OCI-LY1 (cell line): ENCODE results near the gene PRR33.

Experiments
- EZH2 ChIP-seq: fragments of 200-600 bp; sonication (generic), shearing (Covaris generic); IDR thresholded peaks from 2 replicates; pipeline ENCODE4 v1.8.0; 2017; ENCODE audit warnings: borderline replicate concordance, mixed run types, mild to moderate bottlenecking, antibody characterized with exemption, low read length, moderate library complexity, mixed read lengths
- TF ChIP-seq, protein P1 (sequence below): fragments of 200-600 bp; sonication (generic), shearing (Covaris generic); IDR thresholded peaks from 2 replicates; pipeline ENCODE4 v1.5.1; 2017; ENCODE audit warnings: mild to moderate bottlenecking, antibody characterized with exemption, low read length, moderate library complexity, mixed read lengths

DNA sequence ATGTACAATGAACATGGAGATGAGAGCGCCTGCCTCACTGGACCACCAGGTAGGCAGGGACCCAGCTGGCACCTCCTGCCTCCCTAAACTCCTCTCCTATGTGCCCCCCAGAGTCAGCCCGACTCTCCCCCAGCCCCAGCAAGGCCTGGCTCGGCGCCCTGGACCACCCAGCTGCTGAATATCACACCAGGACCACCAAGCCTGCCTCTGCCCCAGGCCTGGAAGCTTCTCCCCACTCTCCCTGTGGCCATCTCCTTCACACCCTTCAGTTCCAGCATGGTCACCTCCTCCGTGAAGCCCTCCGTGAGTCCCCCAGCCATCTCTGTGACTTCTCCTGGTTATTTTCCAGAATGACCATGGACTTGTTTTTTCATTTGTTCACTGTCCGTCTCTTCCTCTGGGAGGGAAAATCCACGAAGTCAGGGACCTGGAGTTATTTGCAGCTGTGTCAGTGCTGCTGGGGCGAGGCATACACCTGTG lies 45.2 kb downstream of the PRR33 start:
- no peak for TF ChIP-seq EZH2
- TF ChIP-seq, protein P1, sequence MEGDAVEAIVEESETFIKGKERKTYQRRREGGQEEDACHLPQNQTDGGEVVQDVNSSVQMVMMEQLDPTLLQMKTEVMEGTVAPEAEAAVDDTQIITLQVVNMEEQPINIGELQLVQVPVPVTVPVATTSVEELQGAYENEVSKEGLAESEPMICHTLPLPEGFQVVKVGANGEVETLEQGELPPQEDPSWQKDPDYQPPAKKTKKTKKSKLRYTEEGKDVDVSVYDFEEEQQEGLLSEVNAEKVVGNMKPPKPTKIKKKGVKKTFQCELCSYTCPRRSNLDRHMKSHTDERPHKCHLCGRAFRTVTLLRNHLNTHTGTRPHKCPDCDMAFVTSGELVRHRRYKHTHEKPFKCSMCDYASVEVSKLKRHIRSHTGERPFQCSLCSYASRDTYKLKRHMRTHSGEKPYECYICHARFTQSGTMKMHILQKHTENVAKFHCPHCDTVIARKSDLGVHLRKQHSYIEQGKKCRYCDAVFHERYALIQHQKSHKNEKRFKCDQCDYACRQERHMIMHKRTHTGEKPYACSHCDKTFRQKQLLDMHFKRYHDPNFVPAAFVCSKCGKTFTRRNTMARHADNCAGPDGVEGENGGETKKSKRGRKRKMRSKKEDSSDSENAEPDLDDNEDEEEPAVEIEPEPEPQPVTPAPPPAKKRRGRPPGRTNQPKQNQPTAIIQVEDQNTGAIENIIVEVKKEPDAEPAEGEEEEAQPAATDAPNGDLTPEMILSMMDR: no peak
